GM23338 (cell line): ENCODE results near the gene ITGA1.

Experiments used
- CTCF ChIP-seq, 2 experiments: fragments of 200-600 bp in 1 of 2; sonication (generic) in 1 of 2; conservative IDR thresholded peaks; 2 replicates each; pipeline versions ENCODE4 v1.5.1 to v1.6.1; 2016 to 2017; ENCODE audit warnings: antibody characterized with exemption in 2 of 2, low read depth in 2 of 2, mild to moderate bottlenecking in 2 of 2, moderate library complexity in 1 of 2
- EZH2 ChIP-seq: fragments of 200-600 bp; sonication (generic); IDR thresholded peaks from one replicate; pipeline ENCODE4 v1.8.0; 2017; ENCODE audit warnings: antibody characterized with exemption, mild to moderate bottlenecking, low read depth; ENCODE audit not compliant: unreplicated experiment
- POLR2AphosphoS5 ChIP-seq: IDR thresholded peaks from 2 replicates; pipeline ENCODE4 v1.6.1; 2016; ENCODE audit warnings: antibody characterized with exemption, low read depth
- STAT1 ChIP-seq: IDR thresholded peaks from one replicate; pipeline ENCODE4 v1.6.1; 2016; ENCODE audit warnings: antibody characterized with exemption; ENCODE audit not compliant: unreplicated experiment

GRCh38 chr5:52786949-52787599 is 642 bp upstream of the ITGA1 start:
- TF ChIP-seq CTCF (conservative IDR thresholded peaks at IDR 0.05; ENCODE audit: low read depth in 2 of 2) (peak; percentile 55 to 87), STAT1 (no peak), EZH2 (no peak), POLR2AphosphoS5 (no peak)
